Measurements from ENCODE around the gene ERF. TPM values are rescaled to one million over a fixed set of nuclear protein-coding genes. Genes with fewer than 3 reads are reported as not detected.

The ERF gene
- total and polyA plus RNA-seq, 10 of the 15 experiments (the other 5 are each of a cell fraction or from before 2014, with no cell fraction given) = 0.02 to 51.8 (median 14.4) TPM

DNA sequence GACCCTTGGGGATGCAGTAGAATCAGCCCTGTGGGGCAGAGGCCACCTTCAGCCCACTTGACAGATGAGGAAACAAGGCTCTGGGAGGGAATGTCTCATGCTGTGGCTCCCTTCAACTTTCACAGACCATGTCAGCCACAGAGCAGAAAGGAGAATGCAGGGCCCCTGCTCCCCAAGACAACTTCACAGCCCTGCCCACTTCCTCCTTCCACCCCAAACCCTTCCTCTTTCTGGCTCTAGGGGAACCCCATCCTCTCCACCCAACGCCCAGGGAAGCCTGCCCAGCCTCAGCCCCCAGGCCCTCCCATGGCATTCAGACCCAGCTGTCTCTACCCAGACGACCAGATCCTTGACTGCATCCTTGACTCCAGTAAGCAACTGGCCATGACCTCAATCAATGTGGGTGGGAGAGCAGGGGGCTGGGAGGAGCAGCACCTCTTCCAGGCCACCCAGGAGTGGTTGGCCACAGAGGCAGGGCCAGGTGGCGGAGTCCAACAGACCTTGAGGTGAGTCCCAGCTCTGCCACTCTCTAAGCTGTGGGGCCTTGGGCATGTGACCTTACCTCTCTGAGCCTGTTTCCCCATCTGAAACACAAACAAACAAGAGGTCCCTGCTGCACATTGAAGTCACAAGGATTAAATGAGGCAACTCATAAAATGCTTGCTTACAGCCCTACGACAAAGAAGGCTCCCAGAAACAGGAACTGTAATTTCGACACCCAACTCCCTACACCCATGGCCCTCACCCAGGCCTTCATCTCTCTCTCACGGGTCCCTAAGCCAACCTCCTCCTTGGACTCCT, 53.2 kb downstream of the ERF start (continued):
- TF ChIP-seq, protein P1, sequence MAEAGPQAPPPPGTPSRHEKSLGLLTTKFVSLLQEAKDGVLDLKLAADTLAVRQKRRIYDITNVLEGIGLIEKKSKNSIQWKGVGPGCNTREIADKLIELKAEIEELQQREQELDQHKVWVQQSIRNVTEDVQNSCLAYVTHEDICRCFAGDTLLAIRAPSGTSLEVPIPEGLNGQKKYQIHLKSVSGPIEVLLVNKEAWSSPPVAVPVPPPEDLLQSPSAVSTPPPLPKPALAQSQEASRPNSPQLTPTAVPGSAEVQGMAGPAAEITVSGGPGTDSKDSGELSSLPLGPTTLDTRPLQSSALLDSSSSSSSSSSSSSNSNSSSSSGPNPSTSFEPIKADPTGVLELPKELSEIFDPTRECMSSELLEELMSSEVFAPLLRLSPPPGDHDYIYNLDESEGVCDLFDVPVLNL (IDR thresholded peaks at IDR 0.05; ENCODE audit: low read depth, low read length) = no peak
- TF ChIP-seq RCOR1 (conservative IDR thresholded peaks at IDR 0.05; ENCODE audit: low read depth, low read length) (peak; percentile 87; the same call in 1 of the 2 replicates), TARDBP (IDR thresholded peaks at IDR 0.05; ENCODE audit: borderline replicate concordance) (no peak), TCF12 (IDR thresholded peaks at IDR 0.05; ENCODE audit: low read depth, low read length) (0 out of 2 replicates have a peak, but pooled peaks have one; percentile 19)
- TF ChIP-seq, protein P2, sequence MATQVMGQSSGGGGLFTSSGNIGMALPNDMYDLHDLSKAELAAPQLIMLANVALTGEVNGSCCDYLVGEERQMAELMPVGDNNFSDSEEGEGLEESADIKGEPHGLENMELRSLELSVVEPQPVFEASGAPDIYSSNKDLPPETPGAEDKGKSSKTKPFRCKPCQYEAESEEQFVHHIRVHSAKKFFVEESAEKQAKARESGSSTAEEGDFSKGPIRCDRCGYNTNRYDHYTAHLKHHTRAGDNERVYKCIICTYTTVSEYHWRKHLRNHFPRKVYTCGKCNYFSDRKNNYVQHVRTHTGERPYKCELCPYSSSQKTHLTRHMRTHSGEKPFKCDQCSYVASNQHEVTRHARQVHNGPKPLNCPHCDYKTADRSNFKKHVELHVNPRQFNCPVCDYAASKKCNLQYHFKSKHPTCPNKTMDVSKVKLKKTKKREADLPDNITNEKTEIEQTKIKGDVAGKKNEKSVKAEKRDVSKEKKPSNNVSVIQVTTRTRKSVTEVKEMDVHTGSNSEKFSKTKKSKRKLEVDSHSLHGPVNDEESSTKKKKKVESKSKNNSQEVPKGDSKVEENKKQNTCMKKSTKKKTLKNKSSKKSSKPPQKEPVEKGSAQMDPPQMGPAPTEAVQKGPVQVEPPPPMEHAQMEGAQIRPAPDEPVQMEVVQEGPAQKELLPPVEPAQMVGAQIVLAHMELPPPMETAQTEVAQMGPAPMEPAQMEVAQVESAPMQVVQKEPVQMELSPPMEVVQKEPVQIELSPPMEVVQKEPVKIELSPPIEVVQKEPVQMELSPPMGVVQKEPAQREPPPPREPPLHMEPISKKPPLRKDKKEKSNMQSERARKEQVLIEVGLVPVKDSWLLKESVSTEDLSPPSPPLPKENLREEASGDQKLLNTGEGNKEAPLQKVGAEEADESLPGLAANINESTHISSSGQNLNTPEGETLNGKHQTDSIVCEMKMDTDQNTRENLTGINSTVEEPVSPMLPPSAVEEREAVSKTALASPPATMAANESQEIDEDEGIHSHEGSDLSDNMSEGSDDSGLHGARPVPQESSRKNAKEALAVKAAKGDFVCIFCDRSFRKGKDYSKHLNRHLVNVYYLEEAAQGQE (IDR thresholded peaks at IDR 0.05; ENCODE audit: low read depth, low read length) = no peak
